NOMO-1 treated with dmso at 0.1 percent for 144 hours (cell line): Measurements from ENCODE around the gene GRM2.
"Not testable (repeated sequence)": the region's sequence is repeated elsewhere in the genome, so short reads cannot be mapped to it uniquely, and the experiment has no call there.

Experiments used
- DNase-seq: peaks from one replicate; lab custom pipeline; 2025; ENCODE audit not compliant: unreplicated experiment; lab: John Stamatoyannopoulos, UW

GRM2 gene

GRCh38 chr3:51721062-51721745, 14.3 kb downstream of the GRM2 start:
- no peak for DNase-seq

DNA sequence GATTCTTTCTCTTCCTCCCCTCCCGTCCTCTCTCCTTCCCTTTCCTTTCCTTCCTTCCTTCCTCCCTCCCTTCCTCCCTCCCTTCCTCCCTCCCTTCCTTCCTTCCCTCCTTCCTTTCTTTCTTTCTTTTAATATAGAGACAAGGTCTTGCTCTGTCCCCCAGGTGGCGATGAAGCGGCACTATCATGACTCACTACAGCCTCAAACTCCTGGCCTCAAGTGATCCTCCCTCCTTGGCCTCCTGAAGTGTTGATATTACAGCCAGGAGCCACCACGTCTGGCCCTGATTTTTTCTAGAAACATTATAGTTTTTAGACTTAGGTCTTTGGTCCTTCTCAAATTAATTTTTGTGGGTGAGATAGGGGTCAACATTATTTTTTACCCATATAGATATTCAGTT, 15.5 kb downstream of the GRM2 start:
- DNase-seq = no peak

GRCh38 chr3:51727500-51727899, 20.6 kb downstream of the GRM2 start:
- no peak for DNase-seq

DNA sequence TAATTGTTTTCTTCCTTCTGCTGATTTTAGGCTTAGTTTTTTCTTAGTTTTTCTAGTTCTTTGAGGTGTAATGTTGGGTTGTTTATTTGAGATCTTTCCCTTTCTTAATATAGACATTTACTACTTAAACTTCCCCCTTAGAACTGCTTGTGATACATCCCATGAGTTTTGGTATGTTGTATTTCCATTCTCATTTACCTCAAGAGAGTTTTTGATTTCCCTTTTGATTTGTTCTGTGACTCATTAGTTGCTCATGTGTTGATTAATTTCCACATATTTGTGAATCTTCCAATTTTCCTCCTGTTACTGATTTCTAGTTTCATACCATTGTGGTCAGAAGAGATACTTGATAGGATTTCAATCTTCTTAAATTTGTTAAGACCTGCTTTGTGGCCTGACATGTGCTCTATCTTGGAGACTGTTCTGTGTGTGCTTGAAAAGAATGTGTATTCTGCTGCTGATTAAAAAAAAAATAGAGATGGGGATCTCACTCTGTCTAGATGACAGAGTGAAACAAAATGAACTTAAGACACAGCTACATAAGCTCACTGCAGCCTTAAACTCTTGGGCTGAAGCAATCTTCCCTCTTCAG, 22.3 kb downstream of the GRM2 start:
- DNase-seq = no peak

- no peak for DNase-seq
These were observed 27.1 kb downstream of the GRM2 start for GRCh38 chr3:51733859-51734571.

DNA sequence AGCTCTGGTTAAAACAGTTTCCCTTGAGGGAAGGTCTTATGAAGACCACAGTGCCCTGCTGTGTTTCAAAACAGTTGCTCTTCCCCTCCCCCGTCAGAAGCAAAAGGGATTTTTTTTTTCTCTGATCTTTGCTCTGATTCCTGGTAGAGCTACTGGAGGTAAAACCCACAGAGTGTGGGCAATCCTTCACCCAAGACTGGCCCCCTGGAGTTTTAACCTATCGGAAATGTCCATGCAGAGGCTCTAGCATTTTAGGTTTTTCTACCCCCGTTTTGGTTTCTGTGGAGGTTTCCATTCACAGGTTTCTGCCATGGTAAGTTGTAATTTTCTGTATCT, 27.7 kb downstream of the GRM2 start:
- DNase-seq = no peak

DNA sequence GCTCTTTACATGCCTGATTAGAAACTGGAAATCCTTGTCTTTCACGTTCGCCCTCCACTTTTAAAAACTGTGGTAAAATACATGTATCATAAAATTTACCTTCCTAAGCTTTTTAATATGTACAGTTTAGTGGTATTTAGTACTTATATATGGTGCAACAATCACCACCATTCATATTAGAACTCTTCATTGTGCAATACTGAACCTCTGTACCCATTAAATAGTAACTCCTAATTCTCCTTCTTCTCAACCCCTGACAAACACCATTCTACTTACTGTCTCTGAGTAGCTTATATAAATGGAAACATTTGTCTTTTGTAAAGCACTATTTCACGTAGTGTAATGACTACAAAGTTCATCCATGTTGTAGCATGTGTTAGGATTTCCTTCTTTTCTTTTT, 28.2 kb downstream of the GRM2 start:
- DNase-seq = no peak

DNA sequence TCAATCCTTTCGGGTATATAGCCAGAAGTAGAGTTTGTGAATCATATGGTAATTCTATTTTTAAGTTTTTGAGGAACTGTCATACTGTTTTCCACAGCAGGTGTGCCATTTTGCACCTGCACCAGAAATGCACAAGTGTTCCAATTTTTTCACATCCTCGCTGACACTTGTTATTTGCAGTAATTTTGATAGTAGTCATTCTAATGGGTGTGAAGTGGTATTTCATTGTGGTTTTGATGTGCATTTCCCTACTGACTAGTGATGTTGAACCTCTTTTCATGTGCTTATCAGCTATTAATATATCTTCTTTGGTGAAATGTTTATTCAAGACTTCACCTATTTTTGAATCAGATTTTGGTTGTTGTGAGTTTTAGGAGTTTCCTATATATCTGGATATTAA, 29.1 kb downstream of the GRM2 start:
- no peak for DNase-seq

- DNase-seq = no peak
These were observed 32.2 kb downstream of the GRM2 start for GRCh38 chr3:51739110-51739509.

DNA sequence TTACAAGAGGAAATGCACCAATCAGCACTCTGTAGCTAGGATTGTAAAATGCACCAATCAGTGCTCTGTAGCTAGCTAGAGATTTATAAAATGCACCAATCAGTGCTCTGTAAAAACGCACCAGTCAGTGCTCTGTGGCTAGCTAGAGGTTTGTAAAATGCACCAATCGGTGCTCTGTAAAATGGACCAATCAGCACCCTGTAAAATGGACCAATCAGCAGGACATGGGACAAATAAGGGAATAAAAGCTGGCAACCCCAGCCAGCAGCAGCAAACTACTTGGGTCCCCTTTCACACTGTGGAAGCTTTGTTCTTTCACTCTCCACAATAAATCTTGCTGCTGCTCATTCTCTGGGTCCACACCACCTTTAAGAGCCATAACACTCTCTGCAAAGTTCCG, 35.5 kb downstream of the GRM2 start:
- not testable (repeated sequence) for DNase-seq

- peak; percentile 76 for DNase-seq
These were observed 36.1 kb downstream of the GRM2 start for GRCh38 chr3:51742978-51743377.

GRCh38 chr3:51747840-51748239, 41.0 kb downstream of the GRM2 start:
- DNase-seq = no peak

DNA sequence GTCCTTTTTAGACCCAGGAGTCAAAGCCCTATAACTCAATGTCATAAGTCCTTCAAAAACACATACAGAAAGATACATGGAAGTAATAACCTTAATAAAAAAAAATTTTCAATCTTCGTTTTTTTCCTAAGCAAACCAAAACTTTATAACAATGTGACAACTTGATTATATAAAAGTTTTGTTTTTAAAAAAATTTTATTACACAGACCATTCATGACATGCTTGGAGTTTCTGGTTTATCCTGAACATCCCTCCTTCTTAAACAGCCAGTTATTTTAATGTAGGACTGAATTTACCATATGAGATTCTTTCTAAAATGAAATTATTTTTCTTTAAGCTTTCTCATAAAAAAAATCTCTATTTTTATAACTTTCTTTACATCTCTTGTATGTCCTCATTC, 41.5 kb downstream of the GRM2 start:
- no peak for DNase-seq

GRCh38 chr3:51750878-51751277, 44.0 kb downstream of the GRM2 start:
- no peak for DNase-seq

GRCh38 chr3:51751287-51751686, 44.4 kb downstream of the GRM2 start:
- DNase-seq = no peak

DNA sequence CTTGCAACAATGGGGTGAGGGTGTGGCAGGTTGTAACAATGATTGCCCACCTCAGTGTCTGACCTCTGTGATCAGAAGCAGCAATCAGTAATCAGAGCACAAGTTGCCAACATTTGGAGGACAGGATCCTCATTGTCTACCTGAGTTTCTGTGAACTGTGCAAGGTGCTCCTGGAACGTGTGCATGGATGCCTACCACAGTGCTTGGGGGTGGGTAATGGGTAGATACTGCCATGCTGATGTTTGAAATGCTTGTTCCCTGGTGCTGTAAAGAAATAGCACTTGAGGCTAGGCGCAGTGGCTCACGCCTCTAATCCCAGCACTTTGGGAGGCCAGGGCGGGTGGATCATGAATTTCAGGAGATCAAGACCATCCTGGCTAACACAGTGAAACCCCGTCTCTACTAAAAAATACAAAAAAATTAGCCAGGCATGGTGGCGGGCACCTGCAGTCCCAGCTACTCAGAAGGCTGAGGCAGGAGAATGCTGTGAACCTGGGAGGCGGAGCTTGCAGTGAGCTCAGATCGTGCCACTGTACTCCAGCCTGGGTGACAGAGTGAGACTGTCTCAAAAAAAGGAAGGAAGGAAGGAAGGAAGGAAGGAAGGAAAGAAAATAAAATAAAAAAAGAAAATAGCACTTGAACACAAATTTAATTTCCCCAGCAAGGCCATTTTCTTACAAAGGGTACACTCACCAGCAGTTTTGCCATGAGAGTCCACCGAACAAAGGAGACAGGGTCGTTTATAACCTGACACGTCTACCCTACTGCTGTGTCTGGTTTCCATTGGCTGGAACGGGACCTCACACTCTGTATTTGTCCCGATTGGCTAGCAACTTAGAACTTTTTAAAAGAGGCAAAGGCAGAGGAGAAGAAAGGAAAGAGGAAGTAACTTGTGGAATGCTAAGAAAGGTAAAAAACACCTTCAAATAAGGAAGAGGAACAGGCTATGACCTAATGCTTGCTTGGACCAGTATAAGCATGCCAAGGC, 47.2 kb downstream of the GRM2 start:
- DNase-seq = not testable (repeated sequence)

DNA sequence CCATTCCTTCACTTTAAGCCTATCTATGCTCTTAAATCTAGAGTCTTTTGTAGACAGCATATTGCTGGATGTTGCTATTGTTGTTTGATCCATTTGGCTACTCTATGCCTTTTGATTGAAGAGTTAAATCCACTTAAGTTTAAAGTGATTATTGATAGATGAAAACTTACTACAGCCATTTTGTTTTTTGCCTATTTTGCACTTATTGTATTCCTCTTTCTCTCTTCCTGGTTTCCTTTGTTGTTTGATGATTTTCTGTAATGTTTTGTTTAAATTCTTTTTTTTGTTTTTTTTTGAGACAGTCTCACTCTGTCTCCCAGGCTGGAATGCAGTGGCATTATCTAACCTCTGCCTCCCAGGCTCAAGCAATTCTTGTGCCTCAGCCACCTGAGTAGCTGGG, 52.3 kb downstream of the GRM2 start:
- no peak for DNase-seq
